ENCODE data around the gene OR1B1.

The OR1B1 gene

DNA sequence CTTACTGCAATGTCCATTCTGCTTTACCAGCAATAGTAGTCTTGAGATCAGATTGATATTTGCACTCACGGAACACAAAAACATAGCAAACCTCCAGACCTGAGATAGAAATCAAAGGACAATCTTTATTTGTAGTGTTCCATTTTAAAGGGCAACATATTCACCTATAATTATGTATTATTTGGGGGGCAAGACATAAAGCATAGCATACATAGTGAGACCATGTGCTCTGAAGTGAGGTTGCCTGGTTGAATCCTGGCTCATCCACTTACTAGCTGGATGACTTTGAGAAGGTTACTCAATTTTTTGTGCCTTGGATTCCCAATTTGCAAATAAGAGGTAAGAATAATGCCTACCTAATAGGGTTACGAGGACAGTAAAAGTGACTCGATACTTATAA is at the start of gene OR1B1:
TSS of gene OR1B1 (minus strand) at position 101 of the 400 bp plus-strand sequence.
- Histone ChIP-seq H3K9me3 (ENCODE audit: control insufficient read depth, insufficient read depth, low read depth, low read length) (peaks cover 2% of the 10 kb centered on the region; the same call in 1 of the 2 replicates), H3K27me3 (ENCODE audit: control insufficient read depth, insufficient read depth, low read length) (peaks cover 18% of the 10 kb centered on the region; the same call in 1 of the 2 replicates), H3K4me1 (ENCODE audit: control insufficient read depth, insufficient read depth, low read length) (no peaks in the 10 kb centered on the region), H3K27ac (ENCODE audit: low read depth, low read length) (no peak within 1 kb of the TSS), H3K4me3 (ENCODE audit: low read depth, low read length) (no peak within 1 kb of the TSS), H3K36me3 (ENCODE audit: control insufficient read depth, insufficient read depth, low read length) (no peaks in the 10 kb centered on the region), H3K9ac (ENCODE audit: low read length) (no peak within 1 kb of the TSS)

- H3K27ac ChIP-seq (ENCODE audit: low read depth, low read length): no peak overlapping the region
- no peak overlapping the region for H3K9ac ChIP-seq (ENCODE audit: low read length)
- peaks cover 6% of the 10 kb centered on the region; the same call in 1 of the 2 replicates for H3K9me3 ChIP-seq (ENCODE audit: control insufficient read depth, insufficient read depth, low read depth, low read length)
- no peaks in the 10 kb centered on the region for H3K36me3 ChIP-seq (ENCODE audit: control insufficient read depth, insufficient read depth, low read length)
- H3K4me3 ChIP-seq (ENCODE audit: low read depth, low read length): no peak overlapping the region
- H3K4me1 ChIP-seq (ENCODE audit: control insufficient read depth, insufficient read depth, low read length): no peaks in the 10 kb centered on the region
- H3K27me3 ChIP-seq (ENCODE audit: control insufficient read depth, insufficient read depth, low read length): no peaks in the 10 kb centered on the region
Observed at GRCh38 chr9:122695696-122696095, 38.3 kb upstream of the OR1B1 start.

DNA sequence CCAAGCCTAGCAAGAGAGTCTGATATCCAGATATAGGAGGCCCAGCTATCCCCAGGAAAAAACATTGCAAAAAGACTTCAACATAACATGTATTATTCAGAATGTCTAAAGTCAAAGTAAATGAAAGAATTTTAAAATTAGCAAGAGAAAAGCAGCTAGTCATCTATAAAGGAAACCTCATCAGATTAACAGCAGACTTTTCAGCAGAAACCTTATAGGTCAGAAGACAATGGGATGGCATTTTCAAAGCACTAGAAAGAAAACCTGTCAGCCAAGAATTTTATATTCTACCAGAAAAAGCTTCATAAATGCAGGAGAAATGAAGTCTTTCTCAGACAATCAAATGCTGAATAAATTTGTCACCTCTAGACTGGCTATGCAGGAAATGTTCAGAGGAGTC is 27.4 kb upstream of the OR1B1 start:
- H3K4me1 ChIP-seq (ENCODE audit: control insufficient read depth, insufficient read depth, low read length): no peaks in the 10 kb centered on the region
- no peak overlapping the region for H3K4me3 ChIP-seq (ENCODE audit: low read depth, low read length)
- no peak overlapping the region for H3K27ac ChIP-seq (ENCODE audit: low read depth, low read length)
- H3K9me3 ChIP-seq (ENCODE audit: control insufficient read depth, insufficient read depth, low read depth, low read length): peaks cover 35% of the 10 kb centered on the region
- H3K27me3 ChIP-seq (ENCODE audit: control insufficient read depth, insufficient read depth, low read length): peaks cover 6% of the 10 kb centered on the region; the same call in 1 of the 2 replicates
- no peaks in the 10 kb centered on the region for H3K36me3 ChIP-seq (ENCODE audit: control insufficient read depth, insufficient read depth, low read length)
- H3K9ac ChIP-seq (ENCODE audit: low read length): no peak overlapping the region

GRCh38 chr9:122672481-122672880 is 15.1 kb upstream of the OR1B1 start:
- no peak overlapping the region for H3K4me3 ChIP-seq (ENCODE audit: low read depth, low read length)
- H3K4me1 ChIP-seq (ENCODE audit: control insufficient read depth, insufficient read depth, low read length): no peaks in the 10 kb centered on the region

DNA sequence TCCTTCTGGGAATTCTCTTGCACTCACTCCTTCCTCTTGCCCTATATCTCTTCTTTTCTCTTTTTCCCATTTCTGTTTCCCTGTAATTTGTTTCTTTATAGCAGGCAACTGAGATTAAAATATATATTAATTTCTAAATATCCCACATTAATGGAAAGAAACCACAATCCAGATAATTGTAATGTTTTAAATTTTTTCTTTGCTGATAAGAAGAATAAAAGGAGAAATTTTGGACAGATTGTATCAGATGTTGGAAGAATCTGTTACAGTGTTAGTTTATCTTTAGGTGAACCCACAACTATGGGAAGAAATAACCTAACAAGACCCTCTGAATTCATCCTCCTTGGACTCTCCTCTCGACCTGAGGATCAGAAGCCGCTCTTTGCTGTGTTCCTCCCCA is 4.0 kb upstream of the OR1B1 start, which contains the start of gene OR1L1:
TSS of gene OR1L1 (plus strand) at position 301 of the 400 bp plus-strand sequence. CDS start at position 301, 0 bp downstream.
- Histone ChIP-seq H3K27ac (ENCODE audit: low read depth, low read length) (no peak within 1 kb of the TSS), H3K4me3 (ENCODE audit: low read depth, low read length) (no peak within 1 kb of the TSS), H3K9me3 (ENCODE audit: control insufficient read depth, insufficient read depth, low read depth, low read length) (no peaks in the 10 kb centered on the region; the same call in 1 of the 2 replicates), H3K27me3 (ENCODE audit: control insufficient read depth, insufficient read depth, low read length) (peaks cover 26% of the 10 kb centered on the region; the same call in 1 of the 2 replicates), H3K36me3 (ENCODE audit: control insufficient read depth, insufficient read depth, low read length) (no peaks in the 10 kb centered on the region), H3K4me1 (ENCODE audit: control insufficient read depth, insufficient read depth, low read length) (no peaks in the 10 kb centered on the region), H3K9ac (ENCODE audit: low read length) (no peak within 1 kb of the TSS)

More at GRCh38 chr9:122672481-122672880, 15.1 kb upstream of the OR1B1 start:
- Histone ChIP-seq H3K9ac (ENCODE audit: low read length) (no peak overlapping the region), H3K9me3 (ENCODE audit: control insufficient read depth, insufficient read depth, low read depth, low read length) (peaks cover 12% of the 10 kb centered on the region; the same call in 1 of the 2 replicates), H3K27me3 (ENCODE audit: control insufficient read depth, insufficient read depth, low read length) (peaks cover 18% of the 10 kb centered on the region; the same call in 1 of the 2 replicates), H3K36me3 (ENCODE audit: control insufficient read depth, insufficient read depth, low read length) (no peaks in the 10 kb centered on the region), H3K27ac (ENCODE audit: low read depth, low read length) (no peak overlapping the region)

GRCh38 chr9:122656378-122656777 is 1.0 kb downstream of the OR1B1 start:
- Histone ChIP-seq H3K36me3 (ENCODE audit: control insufficient read depth, insufficient read depth, low read length) (no peaks in the 10 kb centered on the region), H3K4me1 (ENCODE audit: control insufficient read depth, insufficient read depth, low read length) (no peaks in the 10 kb centered on the region), H3K27ac (ENCODE audit: low read depth, low read length) (no peak overlapping the region), H3K27me3 (ENCODE audit: control insufficient read depth, insufficient read depth, low read length) (peaks cover 8% of the 10 kb centered on the region; the same call in 1 of the 2 replicates), H3K9me3 (ENCODE audit: control insufficient read depth, insufficient read depth, low read depth, low read length) (peaks cover 2% of the 10 kb centered on the region; the same call in 1 of the 2 replicates), H3K9ac (ENCODE audit: low read length) (no peak overlapping the region), H3K4me3 (ENCODE audit: low read depth, low read length) (no peak overlapping the region)

DNA sequence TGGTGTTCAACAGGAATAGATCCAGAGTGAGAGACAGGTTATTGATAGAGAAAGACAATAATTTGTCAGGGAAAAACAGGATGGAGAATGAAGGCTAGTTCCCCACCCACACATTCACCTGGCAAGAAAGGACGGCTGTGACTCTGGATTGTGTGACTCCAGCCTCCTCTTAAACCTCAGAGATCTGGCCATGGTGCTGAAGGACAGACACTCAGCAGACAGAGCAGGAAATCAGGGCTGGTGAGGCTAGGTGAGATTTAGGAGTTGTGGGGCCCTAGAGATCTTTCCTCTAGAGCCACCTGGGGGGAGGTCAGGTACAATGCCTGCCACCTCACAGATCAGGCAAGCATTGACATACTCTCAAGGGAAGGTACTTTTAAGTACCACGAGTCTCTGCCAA is 15.2 kb downstream of the OR1B1 start:
- no peaks in the 10 kb centered on the region; the same call in 1 of the 2 replicates for H3K9me3 ChIP-seq (ENCODE audit: control insufficient read depth, insufficient read depth, low read depth, low read length)
- H3K27ac ChIP-seq (ENCODE audit: low read depth, low read length): no peak overlapping the region
- H3K36me3 ChIP-seq (ENCODE audit: control insufficient read depth, insufficient read depth, low read length): no peaks in the 10 kb centered on the region
- H3K4me3 ChIP-seq (ENCODE audit: low read depth, low read length): no peak overlapping the region
- no peaks in the 10 kb centered on the region for H3K4me1 ChIP-seq (ENCODE audit: control insufficient read depth, insufficient read depth, low read length)
- no peak overlapping the region for H3K9ac ChIP-seq (ENCODE audit: low read length)
- H3K27me3 ChIP-seq (ENCODE audit: control insufficient read depth, insufficient read depth, low read length): no peaks in the 10 kb centered on the region; the same call in 1 of the 2 replicates

- no peak overlapping the region for H3K9ac ChIP-seq (ENCODE audit: low read length)
- H3K36me3 ChIP-seq (ENCODE audit: control insufficient read depth, insufficient read depth, low read length): no peaks in the 10 kb centered on the region
- peaks cover 6% of the 10 kb centered on the region; the same call in 1 of the 2 replicates for H3K27me3 ChIP-seq (ENCODE audit: control insufficient read depth, insufficient read depth, low read length)
- peaks cover 5% of the 10 kb centered on the region; the same call in 1 of the 2 replicates for H3K9me3 ChIP-seq (ENCODE audit: control insufficient read depth, insufficient read depth, low read depth, low read length)
- H3K4me1 ChIP-seq (ENCODE audit: control insufficient read depth, insufficient read depth, low read length): no peaks in the 10 kb centered on the region
- no peak overlapping the region for H3K4me3 ChIP-seq (ENCODE audit: low read depth, low read length)
- H3K27ac ChIP-seq (ENCODE audit: low read depth, low read length): no peak overlapping the region
Observed at GRCh38 chr9:122619996-122620395, 37.4 kb downstream of the OR1B1 start.

DNA sequence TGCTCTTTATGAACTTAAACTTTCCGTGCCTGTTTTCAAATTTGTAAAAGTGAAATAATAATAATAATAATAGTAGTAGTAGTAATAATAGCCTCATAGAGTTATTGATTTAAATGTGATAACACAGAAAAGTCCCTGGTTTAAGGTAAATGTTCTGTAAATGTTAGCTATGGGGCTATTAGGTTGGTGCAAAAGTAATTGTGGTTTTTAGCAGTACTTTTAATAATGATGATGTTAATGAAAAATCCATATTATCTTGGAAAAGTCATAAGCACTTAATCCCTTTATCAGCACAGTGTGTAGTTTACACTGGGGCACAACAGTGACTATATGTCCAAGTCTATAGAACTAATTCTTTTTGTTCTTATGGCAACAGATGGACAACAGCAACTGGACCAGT is 43.1 kb downstream of the OR1B1 start, which contains the start of gene OR1Q1:
TSS of gene OR1Q1 (plus strand) at position 377 of the 400 bp plus-strand sequence. CDS start at position 377, 0 bp downstream.
- H3K36me3 ChIP-seq (ENCODE audit: control insufficient read depth, insufficient read depth, low read length): no peaks in the 10 kb centered on the region
- H3K9me3 ChIP-seq (ENCODE audit: control insufficient read depth, insufficient read depth, low read depth, low read length): no peaks in the 10 kb centered on the region; the same call in 1 of the 2 replicates
- no peaks in the 10 kb centered on the region for H3K4me1 ChIP-seq (ENCODE audit: control insufficient read depth, insufficient read depth, low read length)
- H3K4me3 ChIP-seq (ENCODE audit: low read depth, low read length): no peak within 1 kb of the TSS
- H3K9ac ChIP-seq (ENCODE audit: low read length): no peak within 1 kb of the TSS
- H3K27ac ChIP-seq (ENCODE audit: low read depth, low read length): no peak within 1 kb of the TSS
- H3K27me3 ChIP-seq (ENCODE audit: control insufficient read depth, insufficient read depth, low read length): peaks cover 11% of the 10 kb centered on the region; the same call in 1 of the 2 replicates

- Histone ChIP-seq H3K36me3 (ENCODE audit: control insufficient read depth, insufficient read depth, low read length) (no peaks in the 10 kb centered on the region), H3K4me3 (ENCODE audit: low read depth, low read length) (no peak overlapping the region), H3K9ac (ENCODE audit: low read length) (no peak overlapping the region), H3K4me1 (ENCODE audit: control insufficient read depth, insufficient read depth, low read length) (no peaks in the 10 kb centered on the region), H3K27ac (ENCODE audit: low read depth, low read length) (no peak overlapping the region), H3K9me3 (ENCODE audit: control insufficient read depth, insufficient read depth, low read depth, low read length) (peaks cover 7% of the 10 kb centered on the region; the same call in 1 of the 2 replicates), H3K27me3 (ENCODE audit: control insufficient read depth, insufficient read depth, low read length) (peaks cover 16% of the 10 kb centered on the region; the same call in 1 of the 2 replicates)
Observed at GRCh38 chr9:122609804-122610203, 47.6 kb downstream of the OR1B1 start.

GRCh38 chr9:122606587-122606986 is 50.8 kb downstream of the OR1B1 start:
- H3K9ac ChIP-seq (ENCODE audit: low read length): no peak overlapping the region
- H3K4me3 ChIP-seq (ENCODE audit: low read depth, low read length): no peak overlapping the region
- no peaks in the 10 kb centered on the region for H3K4me1 ChIP-seq (ENCODE audit: control insufficient read depth, insufficient read depth, low read length)
- H3K27me3 ChIP-seq (ENCODE audit: control insufficient read depth, insufficient read depth, low read length): peaks cover 16% of the 10 kb centered on the region; the same call in 1 of the 2 replicates
- peaks cover 11% of the 10 kb centered on the region for H3K9me3 ChIP-seq (ENCODE audit: control insufficient read depth, insufficient read depth, low read depth, low read length)
- H3K36me3 ChIP-seq (ENCODE audit: control insufficient read depth, insufficient read depth, low read length): no peaks in the 10 kb centered on the region
- no peak overlapping the region for H3K27ac ChIP-seq (ENCODE audit: low read depth, low read length)

Measured in HUES6 (cell line).